HG02981 (cell line): ENCODE measurements around the gene PDE4A.
"Not testable (repeated sequence)": the region's sequence is repeated elsewhere in the genome, so short reads cannot be mapped to it uniquely, and the experiment has no call there.

Source experiments
- ATAC-seq: cut with Tn5 transposase; IDR thresholded peaks from one replicate; pipeline ENCODE4 v1.9.1; 2021; ENCODE audit warnings: mild to moderate bottlenecking, moderate library complexity; ENCODE audit not compliant: unreplicated experiment

PDE4A gene

DNA sequence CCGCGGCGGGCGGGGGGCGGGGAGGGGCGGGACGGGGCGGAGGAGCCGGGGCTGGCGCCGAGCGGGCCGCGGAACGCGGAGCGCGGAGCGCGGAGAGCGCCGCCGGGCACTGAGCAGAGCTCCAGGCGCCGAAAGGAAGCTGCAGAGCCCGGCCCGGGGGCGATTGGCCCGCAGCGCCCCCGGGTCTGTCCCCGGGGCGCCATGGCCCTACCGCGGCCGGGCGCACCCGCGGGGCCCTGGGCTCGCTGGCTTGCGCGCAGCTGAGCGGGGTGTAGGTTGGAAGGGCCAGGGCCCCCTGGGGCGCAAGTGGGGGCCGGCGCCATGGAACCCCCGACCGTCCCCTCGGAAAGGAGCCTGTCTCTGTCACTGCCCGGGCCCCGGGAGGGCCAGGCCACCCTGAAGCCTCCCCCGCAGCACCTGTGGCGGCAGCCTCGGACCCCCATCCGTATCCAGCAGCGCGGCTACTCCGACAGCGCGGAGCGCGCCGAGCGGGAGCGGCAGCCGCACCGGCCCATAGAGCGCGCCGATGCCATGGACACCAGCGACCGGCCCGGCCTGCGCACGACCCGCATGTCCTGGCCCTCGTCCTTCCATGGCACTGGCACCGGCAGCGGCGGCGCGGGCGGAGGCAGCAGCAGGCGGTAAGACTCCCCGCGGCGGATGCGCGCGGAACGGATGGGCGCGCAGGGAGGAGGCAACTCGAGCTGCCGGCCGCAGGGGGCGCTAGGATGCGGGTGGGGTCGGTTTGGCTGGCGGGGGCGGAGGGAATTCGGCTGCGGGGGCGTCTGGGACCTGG lies at the start of gene PDE4A:
Gene PDE4A, plus strand, starts transcription at position 95 of the 796 bp plus-strand sequence. Its CDS starts 227 bp downstream, at position 322.
- no peak for ATAC-seq

DNA sequence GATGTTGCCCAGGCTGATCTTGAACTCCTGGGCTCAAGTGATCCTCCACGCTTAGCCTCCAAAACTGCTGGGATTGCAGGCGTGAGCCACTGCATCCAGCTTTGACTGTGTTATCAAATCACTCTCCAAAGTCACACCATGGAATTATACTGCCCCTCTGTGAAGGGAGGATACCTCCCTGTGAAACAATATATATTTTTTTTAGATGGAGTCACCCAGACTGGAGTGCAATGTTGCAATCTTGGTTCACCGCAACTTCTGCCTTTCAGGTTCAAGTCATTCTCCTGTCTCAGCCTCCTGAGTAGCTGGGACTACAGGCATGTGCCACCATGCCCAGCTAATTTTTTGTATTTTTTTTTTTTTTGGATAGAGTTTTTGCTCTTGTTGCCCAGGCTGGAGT lies 47.6 kb upstream of the PDE4A start:
- no peak for ATAC-seq

DNA sequence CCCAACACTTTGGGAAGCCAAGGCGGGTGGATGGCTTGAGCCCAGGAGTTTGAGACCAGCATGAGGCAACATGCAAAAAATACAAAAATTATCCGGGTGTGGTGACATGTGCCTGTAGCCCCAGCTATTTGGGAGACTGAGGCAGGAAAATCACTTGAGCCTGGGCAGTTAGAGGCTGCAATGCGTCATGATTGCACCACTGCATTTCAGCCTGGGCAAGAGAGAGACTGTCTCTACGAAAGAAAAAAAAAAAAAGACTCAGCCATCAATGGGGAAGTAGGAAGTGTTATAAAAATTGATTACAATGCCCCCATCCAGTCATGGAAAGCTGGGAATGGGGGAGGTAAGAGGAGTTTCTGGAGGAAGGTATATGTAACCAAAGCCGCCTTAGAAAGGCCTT lies 45.4 kb upstream of the PDE4A start:
- no peak for ATAC-seq

DNA sequence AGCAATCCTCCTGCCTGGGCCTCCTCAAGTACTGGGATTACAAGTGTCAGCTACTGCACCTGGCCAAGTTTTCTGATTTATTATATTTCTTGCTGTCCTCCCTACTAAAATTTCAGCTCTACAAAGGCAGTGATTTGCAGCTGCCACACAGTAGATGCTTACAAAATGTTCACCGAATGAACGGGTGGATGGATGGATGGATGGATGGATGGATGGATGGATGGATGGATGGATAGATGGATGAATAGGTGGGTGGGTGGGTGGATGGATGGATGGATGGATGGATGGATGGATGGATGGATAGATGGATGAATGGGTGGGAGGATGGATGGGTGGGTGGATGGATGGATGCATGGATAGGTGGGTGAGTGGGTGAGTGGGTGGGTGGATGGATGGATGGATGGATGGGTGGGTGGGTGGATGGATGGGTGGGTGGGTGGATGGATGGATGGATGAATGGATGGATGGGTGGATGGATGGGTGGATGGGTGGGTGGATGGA lies 43.1 kb upstream of the PDE4A start:
- ATAC-seq: not testable (repeated sequence)

DNA sequence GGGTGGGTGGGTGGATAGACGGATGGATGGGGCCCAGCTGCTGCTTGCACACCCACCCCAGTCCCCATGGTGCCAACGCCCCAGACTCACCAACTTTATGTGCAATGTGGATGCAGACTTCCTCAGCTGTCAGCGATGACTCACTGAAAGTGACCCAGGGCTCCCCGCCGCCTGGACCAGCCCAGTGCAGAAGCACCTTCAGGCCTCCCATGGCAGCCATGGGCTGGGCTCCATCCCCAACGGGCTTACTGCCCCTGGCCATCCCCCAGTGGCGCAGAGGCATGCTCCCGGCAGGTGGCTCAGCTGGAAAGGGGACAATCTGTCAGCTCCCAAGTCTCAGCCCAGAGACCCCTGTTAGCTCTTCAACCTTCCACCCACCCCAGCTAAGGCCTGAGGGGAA lies 42.2 kb upstream of the PDE4A start:
- no peak for ATAC-seq

DNA sequence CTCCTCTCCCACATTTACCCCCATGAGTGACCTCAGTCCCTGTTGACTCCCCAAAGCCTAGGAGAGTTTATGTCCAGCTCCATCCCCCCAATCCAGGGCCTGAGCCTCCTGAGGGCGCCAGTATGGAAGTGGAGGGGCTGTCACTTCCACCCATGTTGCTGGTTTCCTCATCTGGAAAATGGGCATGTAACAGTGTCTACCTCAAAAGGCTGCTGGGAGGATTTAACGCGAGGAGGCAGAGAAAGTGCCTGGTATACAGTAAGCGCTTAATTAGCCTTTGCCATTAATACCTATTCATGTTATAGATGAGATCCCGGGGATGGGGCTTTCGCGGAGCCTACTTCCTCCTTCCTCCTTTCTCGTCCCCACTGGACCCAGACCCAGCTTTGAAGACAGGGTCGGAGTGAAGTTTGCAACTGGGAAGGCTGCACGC lies 40.4 kb upstream of the PDE4A start:
- no peak for ATAC-seq

DNA sequence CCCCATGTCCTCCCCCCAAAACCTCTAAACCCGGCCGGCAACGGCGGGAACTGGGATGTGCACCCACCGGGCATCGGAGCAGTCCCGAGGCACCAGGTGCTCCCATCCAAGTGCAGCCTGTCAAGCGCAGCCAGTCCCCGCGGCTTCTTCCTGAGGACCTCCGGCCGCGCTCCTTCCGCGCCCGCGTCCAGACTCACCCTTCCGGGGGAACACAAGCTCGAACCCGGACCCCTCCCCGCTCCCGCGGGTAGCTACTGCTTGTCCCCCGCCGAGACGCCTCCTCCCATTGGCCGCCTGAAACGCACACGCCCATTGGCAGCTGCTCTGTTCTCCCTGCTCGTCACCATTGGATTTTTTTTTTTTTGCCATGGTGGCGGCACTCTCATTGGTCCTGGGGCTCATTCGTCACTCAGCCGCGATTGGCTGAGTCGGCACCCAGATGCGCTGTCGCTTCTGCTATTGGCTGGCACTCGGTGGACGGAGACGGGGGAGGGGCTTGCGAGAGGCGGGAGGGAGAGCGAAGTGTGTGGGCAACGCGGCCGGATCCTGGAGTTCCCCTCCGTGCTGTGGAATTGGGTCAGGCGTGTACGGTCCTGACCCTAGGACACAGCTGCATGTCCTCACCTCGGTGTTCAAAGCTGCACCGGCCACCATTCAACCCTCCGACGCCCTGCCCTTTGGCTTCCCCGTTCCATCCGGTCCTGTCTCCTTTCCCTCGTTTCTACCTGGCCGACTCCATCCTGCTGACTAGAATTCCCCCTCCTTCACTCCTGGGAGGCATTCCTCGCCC lies 39.8 kb upstream of the PDE4A start, which contains the start of gene TYK2:
Gene TYK2, minus strand, starts transcription at position 260 of the 790 bp plus-strand sequence. CDS start 2,166 bp downstream, outside the sequence.
- peak; percentile 90 for ATAC-seq

DNA sequence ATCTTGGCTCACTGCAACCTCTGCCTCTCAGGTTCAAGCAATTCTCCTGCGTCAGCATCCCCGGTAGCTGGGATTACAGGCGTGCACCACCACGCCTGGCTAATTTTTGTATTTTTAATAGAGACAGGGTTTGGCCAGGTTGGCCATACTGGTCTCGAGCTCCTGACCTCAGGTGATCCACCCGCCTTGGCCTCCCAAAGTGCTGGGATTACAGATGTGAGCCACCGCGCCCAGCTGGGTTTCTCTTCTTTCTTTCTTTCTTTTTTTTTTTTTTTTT lies 37.2 kb upstream of the PDE4A start:
- not testable (repeated sequence) for ATAC-seq

DNA sequence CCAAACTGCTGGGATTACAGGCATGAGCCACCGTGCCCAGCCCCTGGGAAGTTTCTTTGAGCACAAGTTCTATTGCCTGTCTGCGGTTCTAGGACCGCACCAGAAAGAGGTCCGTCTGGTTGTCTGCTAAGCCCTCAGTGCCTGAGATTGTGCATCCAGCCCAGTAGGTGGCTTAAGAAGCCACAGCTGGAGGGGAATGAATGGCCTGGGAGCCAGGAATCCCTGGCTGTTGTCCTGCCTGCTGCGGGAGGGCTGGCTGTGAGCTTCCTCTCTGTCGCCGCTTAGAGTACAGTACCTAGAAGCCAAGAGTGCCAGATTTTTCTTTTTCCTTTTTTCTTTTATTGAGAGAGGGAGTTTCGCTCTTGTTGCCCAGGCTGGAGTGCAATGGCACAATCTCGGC lies 35.8 kb upstream of the PDE4A start:
- no peak for ATAC-seq

DNA sequence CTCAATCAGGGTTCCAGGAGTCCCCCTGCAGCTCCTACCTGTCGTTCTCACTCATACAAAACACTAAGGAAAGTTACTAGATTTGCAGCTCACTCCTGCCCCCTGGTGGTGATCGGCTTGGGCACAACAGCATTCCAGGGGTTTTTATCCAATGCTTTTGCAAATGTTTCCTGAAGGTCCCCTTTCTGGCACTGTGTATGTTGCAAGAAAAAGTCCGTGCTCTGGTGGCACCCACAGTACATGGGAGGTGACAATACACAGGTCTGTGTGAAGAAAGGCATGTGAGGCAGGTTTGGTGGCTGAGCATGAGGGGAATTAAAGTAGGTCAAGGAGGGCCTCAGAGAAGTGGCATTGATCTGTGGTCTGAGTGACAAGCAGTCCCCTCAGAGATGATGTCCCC lies 31.4 kb upstream of the PDE4A start:
- ATAC-seq: no peak

DNA sequence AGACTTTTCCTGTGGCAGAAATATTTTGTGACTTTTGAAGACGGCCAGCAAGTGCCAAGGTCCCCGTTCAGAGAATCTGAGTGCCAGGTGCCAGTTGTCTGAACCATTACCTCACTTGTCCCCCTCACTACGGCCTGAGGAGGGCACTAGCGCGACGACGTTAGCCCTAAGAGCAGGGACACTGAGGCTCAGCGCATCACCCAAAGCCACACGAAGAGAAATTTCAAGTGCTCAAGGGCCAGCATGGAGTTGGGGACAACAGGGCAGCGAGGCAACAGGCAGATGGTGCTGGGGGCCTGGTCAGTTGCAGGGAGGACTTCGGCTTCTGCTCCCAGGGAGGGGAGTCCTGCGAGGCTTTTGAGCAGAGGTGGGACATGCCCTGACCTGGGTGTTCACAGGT lies 30.5 kb upstream of the PDE4A start:
- ATAC-seq: no peak

DNA sequence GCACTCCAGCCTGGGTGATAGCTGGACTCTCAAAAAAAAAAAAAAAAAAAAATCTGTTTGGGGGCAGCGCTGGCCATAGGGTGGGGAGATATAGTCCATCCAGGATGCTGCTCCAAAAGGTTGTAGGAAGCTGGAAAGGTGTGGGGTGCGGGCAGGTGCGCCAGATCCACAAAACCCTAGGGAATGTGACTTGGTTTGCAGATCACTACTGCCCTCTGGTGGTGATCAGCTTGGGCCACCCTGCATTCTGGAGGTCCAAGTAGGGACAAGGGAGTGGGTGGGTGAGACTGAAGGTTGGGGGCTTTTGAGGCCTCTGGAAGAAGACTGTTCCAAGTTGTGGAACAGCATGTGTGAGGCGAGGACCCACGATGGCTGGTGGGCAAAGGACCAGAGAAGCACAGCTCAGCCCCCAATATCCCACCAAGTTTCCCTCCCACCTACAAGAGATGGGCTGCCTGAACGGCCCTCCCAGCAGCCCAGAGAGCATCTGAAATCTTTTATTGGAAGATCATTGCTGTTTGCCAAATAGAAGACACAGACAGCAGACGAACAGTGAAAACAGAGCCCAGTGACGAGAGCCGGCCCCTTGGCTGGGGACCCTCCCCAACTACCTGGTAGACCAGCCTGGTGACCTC lies 29.6 kb upstream of the PDE4A start:
- no peak for ATAC-seq

DNA sequence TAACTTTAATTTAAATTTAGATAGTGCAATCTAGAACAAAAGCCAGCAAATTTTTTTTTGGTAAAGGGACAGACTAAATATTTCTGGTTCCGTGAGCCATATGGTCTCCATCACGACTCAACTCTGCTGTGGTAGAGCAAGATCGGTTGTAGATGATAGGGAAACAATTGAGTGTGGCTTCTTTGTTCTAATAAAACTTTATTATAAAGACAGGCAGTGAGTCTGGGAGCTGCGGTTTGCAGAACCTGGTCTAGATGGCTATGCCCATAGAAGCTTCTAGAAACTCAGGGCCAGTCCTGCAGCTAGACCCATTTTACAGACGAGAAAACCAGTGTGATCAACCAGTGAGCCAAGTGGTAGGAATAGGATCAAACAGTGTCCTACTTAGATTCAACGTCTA lies 28.2 kb upstream of the PDE4A start:
- ATAC-seq: no peak

DNA sequence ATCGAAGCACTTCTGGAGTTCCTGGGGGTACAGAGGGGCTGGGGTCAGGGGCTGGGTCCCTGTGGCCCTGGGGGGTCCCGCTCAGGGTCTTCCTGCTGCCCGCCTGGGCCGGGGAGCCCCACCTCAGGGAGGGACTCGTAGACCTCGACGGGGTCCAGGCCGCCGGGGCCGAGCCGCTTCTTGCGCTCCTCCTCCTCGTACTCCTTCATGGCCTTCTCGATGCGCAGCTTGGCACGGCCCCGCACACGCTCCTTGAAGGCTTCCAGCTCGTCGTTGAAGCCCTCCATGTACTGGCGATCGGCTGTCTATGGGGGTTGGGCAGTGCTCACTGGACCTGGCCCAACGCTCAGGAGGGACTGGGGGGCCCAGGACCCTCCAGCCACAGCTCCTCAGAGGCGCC lies 27.2 kb upstream of the PDE4A start:
- no peak for ATAC-seq

DNA sequence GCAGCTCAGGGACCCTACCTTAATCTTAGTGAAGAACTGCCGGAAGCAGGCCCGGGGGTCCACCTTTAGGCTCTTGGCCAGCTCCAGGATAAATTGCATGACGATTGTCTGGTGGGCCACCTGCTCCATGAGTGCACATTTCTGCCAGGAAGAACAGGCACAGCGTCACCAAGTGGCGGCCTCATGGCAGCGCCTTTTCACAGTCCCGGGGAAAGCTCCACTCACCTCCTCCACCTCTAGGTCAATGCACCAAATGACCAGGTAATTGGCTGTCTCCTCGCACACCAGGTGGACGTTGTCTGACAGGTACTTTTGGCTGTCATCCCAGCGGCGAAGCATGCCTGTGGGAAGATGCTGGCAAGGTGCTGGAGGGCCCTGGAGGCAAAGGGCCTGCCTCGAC lies 25.3 kb upstream of the PDE4A start:
- no peak for ATAC-seq

DNA sequence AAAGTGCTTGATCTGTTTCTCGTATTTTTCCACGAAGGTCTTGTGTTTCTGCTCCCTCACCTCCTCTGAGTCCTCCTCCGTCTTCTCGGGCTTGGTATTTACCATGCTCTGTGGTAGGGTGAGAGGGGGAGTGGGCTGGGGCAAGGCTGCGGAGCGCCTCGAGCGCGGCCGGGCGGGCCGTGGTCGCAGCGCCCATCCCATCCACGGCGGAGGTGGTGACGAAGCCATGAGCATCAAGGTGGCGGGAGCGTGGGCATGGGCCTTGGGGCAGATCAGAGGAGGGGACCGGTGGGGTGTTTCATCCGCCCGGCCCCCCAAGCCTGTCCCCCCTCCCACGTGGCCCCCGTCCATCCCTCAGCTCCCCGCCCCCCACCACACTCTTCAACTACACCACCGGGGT lies 24.9 kb upstream of the PDE4A start:
- no peak for ATAC-seq

DNA sequence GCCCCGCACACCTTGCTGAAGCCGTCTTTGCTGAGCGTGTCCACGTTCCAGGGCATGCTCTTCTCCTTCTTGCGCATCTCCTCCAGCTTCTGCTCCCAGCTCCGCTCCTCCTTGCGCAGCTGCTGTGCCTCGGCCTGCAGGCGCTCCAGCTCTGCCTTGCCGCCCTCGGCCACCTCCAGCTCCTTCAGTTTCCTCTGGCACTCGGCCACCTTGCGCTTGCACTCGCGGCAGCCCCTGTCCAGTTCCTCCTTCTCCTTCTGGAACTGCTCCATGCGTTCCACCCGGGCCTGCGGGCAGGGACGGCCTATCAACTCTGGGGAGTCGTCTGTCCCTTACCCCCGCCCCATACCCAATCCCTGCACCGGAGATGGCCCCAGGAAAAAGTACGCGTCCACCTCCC lies 24.4 kb upstream of the PDE4A start:
- no peak for ATAC-seq

DNA sequence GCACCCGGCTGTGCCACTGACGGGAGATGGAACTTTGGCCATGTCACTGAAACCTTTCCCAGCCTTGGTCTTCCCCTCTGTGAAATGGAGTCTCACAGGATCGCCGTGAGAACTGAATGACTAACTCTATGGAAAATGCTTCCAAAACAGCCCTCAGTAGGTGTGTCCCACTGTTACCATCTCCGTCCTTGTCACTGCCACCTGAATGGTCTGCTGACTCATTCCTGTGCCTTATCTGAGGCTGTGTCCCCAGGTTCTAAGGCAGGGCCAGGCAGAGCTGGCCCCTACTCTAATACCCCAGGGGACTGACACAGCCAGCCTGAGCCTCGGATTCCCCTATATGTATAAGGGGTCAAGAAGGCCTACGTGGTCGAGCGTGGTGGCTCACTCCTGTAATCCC lies 21.5 kb upstream of the PDE4A start:
- ATAC-seq: no peak

DNA sequence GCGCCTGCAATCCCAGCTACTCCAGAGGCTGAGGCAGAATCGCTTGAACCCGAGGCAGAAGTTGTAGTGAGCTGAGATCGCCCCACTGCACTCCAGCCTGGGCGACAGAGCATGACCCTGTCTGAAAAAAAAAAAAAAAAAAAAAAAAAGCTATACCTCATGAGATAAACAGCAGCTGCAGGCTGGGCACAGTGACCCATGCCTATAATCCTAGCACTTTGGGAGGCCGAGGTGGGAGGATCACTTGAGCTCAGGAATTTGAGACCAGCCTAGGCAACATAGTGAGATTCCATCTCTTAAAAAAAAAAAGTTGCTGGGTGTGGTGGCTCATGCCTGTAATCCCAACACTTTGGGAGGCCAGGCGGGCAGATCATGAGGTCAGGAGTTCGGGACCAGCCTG lies 21.0 kb upstream of the PDE4A start:
- ATAC-seq: not testable (repeated sequence)

DNA sequence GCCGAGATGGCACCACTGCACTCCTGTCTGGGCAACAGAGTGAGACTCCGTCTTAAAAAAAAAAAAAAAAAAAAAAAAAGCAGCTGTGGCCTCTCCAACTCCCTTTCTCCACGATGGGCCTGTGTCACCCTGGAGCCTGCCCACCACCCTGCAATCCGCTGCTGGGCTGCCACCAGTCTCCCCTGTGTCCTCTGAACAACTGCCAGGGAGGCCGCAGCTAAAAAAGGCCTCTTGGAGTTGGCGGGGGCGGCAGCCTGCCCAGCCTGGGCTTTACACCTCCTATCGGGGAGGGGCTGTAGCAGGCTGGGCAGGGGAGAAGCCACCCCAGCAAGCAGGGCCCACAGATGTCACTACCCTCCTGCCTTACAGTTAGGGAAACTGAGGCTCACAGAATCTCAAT lies 20.5 kb upstream of the PDE4A start:
- ATAC-seq: no peak

DNA sequence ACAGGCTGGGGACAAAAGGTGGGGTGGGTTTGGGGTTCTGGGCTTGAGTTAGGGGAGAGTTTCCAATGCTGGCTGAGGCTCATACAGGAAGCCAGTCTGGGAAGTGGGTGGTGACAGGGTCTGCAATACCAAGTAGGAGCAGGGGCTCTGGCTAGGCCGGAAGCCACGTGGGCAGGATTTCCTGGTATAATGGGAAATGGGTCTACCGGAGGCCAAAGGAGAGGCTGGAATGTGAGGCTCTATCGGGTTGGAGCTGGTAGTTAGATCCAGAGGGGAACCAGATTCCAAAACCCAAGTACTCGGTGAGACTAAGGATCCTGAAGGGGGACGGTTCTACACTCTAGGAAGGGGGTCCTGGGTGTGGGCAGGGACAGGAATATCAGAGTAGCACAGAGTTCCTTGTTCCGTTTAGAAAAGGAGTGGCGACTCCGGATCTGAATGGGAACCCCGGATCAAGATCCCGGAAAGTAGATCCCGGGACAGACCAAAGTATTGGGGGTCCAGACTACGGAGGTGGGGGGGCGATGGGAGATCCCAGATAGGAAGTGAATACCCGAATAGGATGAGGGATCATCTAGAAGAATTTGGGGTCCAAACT lies 17.8 kb upstream of the PDE4A start:
- no peak for ATAC-seq
